Endodermal cell (in vitro differentiated cells): ENCODE data around the gene STPG3. TPM values are rescaled to one million over a fixed set of nuclear protein-coding genes. Genes with fewer than 3 reads are reported as not detected.

ENCODE experiments used
- DNase-seq: peaks from one replicate; pipeline ENCODE4 v3.0.0-alpha.2; 2017
- H3K27ac ChIP-seq: 2 replicates; pipeline ENCODE4 v1.5.1; 2013; ENCODE audit warnings: mild to moderate bottlenecking, low read depth, low read length, moderate library complexity
- H3K27me3 ChIP-seq: 2 replicates; pipeline ENCODE4 v1.6.1; 2013; ENCODE audit warnings: mild to moderate bottlenecking, low read length, moderate library complexity; ENCODE audit not compliant: insufficient read depth, control insufficient read depth, poor library complexity, severe bottlenecking
- H3K36me3 ChIP-seq: 2 replicates; pipeline ENCODE4 v1.7.0; 2013; ENCODE audit warnings: mild to moderate bottlenecking, low read length, moderate library complexity; ENCODE audit not compliant: control insufficient read depth, insufficient read depth
- H3K4me1 ChIP-seq: one replicate; pipeline ENCODE4 v1.7.0; 2013; ENCODE audit warnings: low read length; ENCODE audit not compliant: control insufficient read depth, insufficient read depth
- H3K4me3 ChIP-seq: 2 replicates; pipeline ENCODE4 v1.5.1; 2013; ENCODE audit warnings: mild to moderate bottlenecking, low read length, moderate library complexity
- H3K9ac ChIP-seq: 2 replicates; pipeline ENCODE4 v1.6.1; 2013; ENCODE audit warnings: mild to moderate bottlenecking, low read length, moderate library complexity; ENCODE audit not compliant: poor library complexity, severe bottlenecking; ENCODE audit errors: extremely low read depth
- H3K9me3 ChIP-seq: 2 replicates; pipeline ENCODE4 v1.6.1; 2013; ENCODE audit warnings: mild to moderate bottlenecking, low read length, moderate library complexity; ENCODE audit not compliant: control insufficient read depth
- H3K27ac Mint-ChIP-seq: 2 replicates; pipeline ENCODE4 v1.8.0; 2020; ENCODE audit warnings: mixed read lengths
- H3K27me3 Mint-ChIP-seq: 2 replicates; pipeline ENCODE4 v1.8.0; 2021; ENCODE audit warnings: mild to moderate bottlenecking, mixed read lengths; ENCODE audit not compliant: insufficient read depth
- H3K36me3 Mint-ChIP-seq: 2 replicates; pipeline ENCODE4 v1.8.0; 2020; ENCODE audit warnings: low read depth, mixed read lengths
- H3K4me1 Mint-ChIP-seq: 2 replicates; pipeline ENCODE4 v1.8.0; 2020; ENCODE audit warnings: mixed read lengths
- H3K4me3 Mint-ChIP-seq: 2 replicates; pipeline ENCODE4 v1.8.0; 2020; ENCODE audit warnings: mild to moderate bottlenecking, moderate library complexity, mixed read lengths
- H3K9me3 Mint-ChIP-seq: 2 replicates; pipeline ENCODE4 v1.8.0; 2020; ENCODE audit warnings: mild to moderate bottlenecking, mixed read lengths
- WGBS, 2 experiments: methylation state at CpG; one replicate each; pipeline versions ENCODE4 v1.1.5 to v1.1.7; 2013; ENCODE audit warnings: missing lambda C conversion rate in 2 of 2, mixed read lengths in 1 of 2; ENCODE audit not compliant: insufficient coverage in 1 of 2, insufficient read length in 1 of 2; 5-methylcytosine and 5-hydroxymethylcytosine counted together
- total RNA-seq, 2 donors: library from RNA; stranded (reverse); fragmentation: NEBNext Ultra II Directional in 1 of 2; extraction: Animal tissue kit (Norgen Biotek cat#: 25700) in 1 of 2; gene quantifications; 2 replicates in 1 of 2; 3 replicates in 1 of 2; pipeline ENCODE4 v1.2.1, GENCODE V29; 2021
- TF ChIP-seq, protein P1 (sequence below): fragments of 200-600 bp; sonication (generic); conservative IDR thresholded peaks from 2 replicates; pipeline ENCODE4 v1.5.0; 2021; ENCODE audit warnings: antibody characterized with exemption, mild to moderate bottlenecking

Gene STPG3
- total RNA-seq, 2 donors from 2014 or later: not detected

DNA sequence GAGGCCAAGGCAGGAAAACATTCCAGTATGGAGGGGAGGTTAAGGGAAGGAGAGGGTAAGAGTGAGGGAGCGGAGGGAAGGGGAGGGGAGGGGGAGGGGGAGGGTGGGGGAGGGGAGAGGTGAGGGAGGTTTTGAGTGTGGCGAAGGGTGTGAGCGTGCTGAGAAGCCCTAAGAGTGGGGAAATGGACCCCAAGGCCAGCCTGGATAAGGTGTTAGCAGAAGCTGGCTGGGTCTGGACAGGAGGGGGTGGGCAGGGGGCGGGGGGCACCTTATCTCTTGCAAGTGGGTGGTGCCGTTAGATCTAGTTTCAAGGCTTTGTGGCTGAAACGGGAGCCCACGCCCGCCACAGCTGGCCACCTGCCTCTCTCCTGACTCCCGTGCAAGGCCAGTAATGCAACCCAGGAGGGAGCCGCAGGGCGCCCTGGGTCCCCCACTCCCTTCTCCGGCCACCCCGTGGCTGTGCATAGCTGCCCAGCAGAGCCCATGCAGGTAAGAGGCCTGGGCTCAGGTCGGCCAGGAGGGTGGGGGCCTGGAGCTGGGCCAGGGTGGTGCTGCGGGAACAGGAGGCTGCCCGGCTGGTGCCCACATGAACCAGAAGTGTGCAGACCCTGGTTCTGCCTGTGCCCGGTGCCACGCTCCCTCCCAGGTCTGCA lies 23.1 kb upstream of the STPG3 start:
- Mint-ChIP-seq H3K4me3 (no peak overlapping the region), H3K36me3 (no peaks in the 10 kb centered on the region), H3K4me1 (peaks cover 2% of the 10 kb centered on the region), H3K27ac (peak overlapping the region; percentile 81), H3K27me3 (no peaks in the 10 kb centered on the region), H3K9me3 (no peaks in the 10 kb centered on the region)
- Histone ChIP-seq H3K36me3 (no peaks in the 10 kb centered on the region), H3K4me1 (no peaks in the 10 kb centered on the region), H3K27ac (no peak overlapping the region), H3K27me3 (no peaks in the 10 kb centered on the region), H3K9me3 (no peaks in the 10 kb centered on the region), H3K9ac (no peak overlapping the region), H3K4me3 (no peak overlapping the region)
- 74 to 77% methylated on average over 7 to 17 of the region's 18 CpGs for whole genome bisulfite sequencing, 2 experiments
- TF ChIP-seq, protein P1, sequence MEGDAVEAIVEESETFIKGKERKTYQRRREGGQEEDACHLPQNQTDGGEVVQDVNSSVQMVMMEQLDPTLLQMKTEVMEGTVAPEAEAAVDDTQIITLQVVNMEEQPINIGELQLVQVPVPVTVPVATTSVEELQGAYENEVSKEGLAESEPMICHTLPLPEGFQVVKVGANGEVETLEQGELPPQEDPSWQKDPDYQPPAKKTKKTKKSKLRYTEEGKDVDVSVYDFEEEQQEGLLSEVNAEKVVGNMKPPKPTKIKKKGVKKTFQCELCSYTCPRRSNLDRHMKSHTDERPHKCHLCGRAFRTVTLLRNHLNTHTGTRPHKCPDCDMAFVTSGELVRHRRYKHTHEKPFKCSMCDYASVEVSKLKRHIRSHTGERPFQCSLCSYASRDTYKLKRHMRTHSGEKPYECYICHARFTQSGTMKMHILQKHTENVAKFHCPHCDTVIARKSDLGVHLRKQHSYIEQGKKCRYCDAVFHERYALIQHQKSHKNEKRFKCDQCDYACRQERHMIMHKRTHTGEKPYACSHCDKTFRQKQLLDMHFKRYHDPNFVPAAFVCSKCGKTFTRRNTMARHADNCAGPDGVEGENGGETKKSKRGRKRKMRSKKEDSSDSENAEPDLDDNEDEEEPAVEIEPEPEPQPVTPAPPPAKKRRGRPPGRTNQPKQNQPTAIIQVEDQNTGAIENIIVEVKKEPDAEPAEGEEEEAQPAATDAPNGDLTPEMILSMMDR: no peak
- DNase-seq: no peak

DNA sequence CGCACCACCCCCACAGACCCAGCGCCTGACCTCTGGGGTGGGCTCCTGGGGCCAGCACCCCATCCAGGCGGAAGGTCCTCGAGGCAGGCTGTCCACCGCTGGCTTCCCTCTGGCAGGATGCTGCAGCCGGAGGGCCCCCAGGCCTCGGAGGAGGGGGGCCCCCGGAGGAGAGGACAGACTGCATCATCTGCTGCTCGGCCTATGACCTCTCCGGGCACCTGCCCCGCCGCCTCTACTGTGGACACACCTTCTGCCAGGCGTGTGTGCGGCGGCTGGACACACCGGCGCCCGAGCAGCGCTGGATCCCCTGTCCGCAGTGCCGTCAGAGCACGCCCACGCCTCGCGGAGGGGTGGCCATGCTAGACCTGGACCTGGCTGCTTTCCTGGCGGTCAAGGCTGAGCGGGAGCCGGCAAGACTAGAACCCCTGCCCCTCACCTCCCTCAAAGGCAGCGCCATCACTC lies 22.5 kb upstream of the STPG3 start:
- H3K4me1 Mint-ChIP-seq: peaks cover 2% of the 10 kb centered on the region
- WGBS, 2 experiments: 92 to 94% methylated on average over 15 to 29 of the region's 29 CpGs
- H3K27ac Mint-ChIP-seq: no peak overlapping the region

DNA sequence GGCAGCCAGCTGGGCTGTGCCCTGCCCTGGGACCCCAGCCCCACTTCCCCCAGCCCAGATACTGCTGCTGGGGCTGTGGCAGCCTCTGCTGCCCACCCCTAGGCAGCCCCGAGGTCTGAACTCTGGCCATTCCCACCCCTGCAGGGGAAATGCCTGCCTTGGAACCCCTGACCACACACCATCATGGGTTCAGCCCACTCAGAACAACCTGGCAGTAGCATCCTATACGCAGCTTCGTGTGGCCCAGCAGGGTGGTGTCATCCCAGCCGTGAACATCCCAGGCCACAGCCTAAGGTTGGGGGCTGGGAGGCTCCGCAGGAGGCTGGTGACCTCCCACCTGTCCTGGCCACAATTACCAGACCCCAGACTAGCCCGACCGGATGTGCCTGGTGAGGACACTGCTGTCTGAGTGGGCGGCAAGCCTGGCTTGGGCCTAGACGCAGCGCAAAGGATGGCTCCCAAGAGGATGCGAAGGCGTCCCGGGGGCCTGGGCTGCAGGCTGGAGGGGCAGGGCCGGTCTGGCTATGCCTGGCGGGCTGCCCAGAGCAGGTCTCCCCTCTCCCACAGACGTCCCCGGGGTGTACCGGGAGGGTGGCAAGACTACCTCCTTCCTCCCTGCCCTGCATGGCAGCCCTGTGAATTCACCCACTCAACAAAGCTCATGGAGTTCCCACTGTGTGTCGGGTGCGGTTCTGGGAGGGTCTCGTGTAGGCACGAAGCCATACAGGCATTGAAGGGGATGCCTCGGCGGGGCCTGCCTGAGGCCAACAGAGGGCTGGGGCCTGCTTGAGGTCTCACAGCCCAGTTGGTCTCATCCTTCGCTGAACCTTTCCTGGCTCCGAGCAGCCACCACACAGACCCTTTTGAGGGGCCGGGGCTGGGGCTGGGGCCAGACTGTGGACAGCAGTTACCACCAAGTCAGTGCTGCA lies 21.9 kb upstream of the STPG3 start:
- Mint-ChIP-seq H3K4me1 (peaks cover 2% of the 10 kb centered on the region), H3K27me3 (no peaks in the 10 kb centered on the region), H3K27ac (no peak overlapping the region), H3K9me3 (no peaks in the 10 kb centered on the region), H3K36me3 (no peaks in the 10 kb centered on the region), H3K4me3 (no peak overlapping the region)
- no peak for DNase-seq
- Histone ChIP-seq H3K4me1 (no peaks in the 10 kb centered on the region), H3K27ac (no peak overlapping the region), H3K27me3 (no peaks in the 10 kb centered on the region), H3K9me3 (no peaks in the 10 kb centered on the region), H3K36me3 (no peaks in the 10 kb centered on the region), H3K9ac (no peak overlapping the region), H3K4me3 (no peak overlapping the region)
- TF ChIP-seq, protein P1: no peak
- WGBS, 2 experiments: 92 to 93% methylated on average over 15 to 27 of the region's 27 CpGs

More for the DNA sequence above, 22.5 kb upstream of the STPG3 start:
- Histone ChIP-seq H3K27ac (no peak overlapping the region), H3K36me3 (no peaks in the 10 kb centered on the region), H3K4me3 (no peak overlapping the region), H3K9me3 (no peaks in the 10 kb centered on the region), H3K4me1 (no peaks in the 10 kb centered on the region), H3K27me3 (no peaks in the 10 kb centered on the region), H3K9ac (no peak overlapping the region)
- no peaks in the 10 kb centered on the region for H3K9me3 Mint-ChIP-seq
- no peaks in the 10 kb centered on the region for H3K36me3 Mint-ChIP-seq
- H3K27me3 Mint-ChIP-seq: no peaks in the 10 kb centered on the region
- no peak for DNase-seq
- TF ChIP-seq, protein P1: no peak
- H3K4me3 Mint-ChIP-seq: no peak overlapping the region
